GM12878 (cell line): Measurements from ENCODE around the gene AKT3. TPM values are rescaled to one million over a fixed set of nuclear protein-coding genes. Genes with fewer than 3 reads are reported as not detected.

Experiments
- ATAC-seq: fragments of 200-7000 bp; cut with Tn5 transposase; 3 replicates; pipeline ENCODE4 v1.9.1; 2020; ENCODE audit warnings: mild to moderate bottlenecking, moderate library complexity
- BruUV-seq: library from RNA; stranded (reverse); fragments of 400-500 nt; replicated peaks from 2 replicates; lab custom pipeline; 2021; lab: Mats Ljungman, UMichigan
- CTCF ChIA-PET: fragments of 300-600 bp; sonication (Branson Sonifier 250); formaldehyde crosslinking; extraction: SDS; loops from one replicate; lab custom pipeline; 2021; ENCODE audit warnings: inconsistent platforms; lab: Yijun Ruan, JAX
- POLR2A ChIA-PET: fragments of 350-600 bp; formaldehyde crosslinking; extraction: SDS; loops from one replicate; lab custom pipeline; 2021; ENCODE audit warnings: inconsistent platforms; lab: Charles Lee
- RAD21 ChIA-PET: fragments of 300-600 bp; sonication (Branson Sonifier 250); formaldehyde crosslinking; loops from one replicate; lab custom pipeline; 2023; ENCODE audit warnings: antibody characterized with exemption; ENCODE audit not compliant: unreplicated experiment; lab: Charles Lee
- SMC1A ChIA-PET: fragments of 300-600 bp; sonication (Branson Sonifier 250); formaldehyde crosslinking; loops from one replicate; lab custom pipeline; 2023; ENCODE audit not compliant: unreplicated experiment, uncharacterized antibody; lab: Charles Lee
- DNase-seq: peaks from one replicate; pipeline ENCODE4 v3.0.0-alpha.2; 2011; ENCODE audit warnings: low read depth, low spot score
- FAIRE-seq: peaks from 3 replicates; lab custom pipeline; 2011; peaks lifted over from hg19 to GRCh38; lab: Jason Lieb, UNC
- H2AFZ ChIP-seq: 2 replicates; pipeline ENCODE4 v1.6.0; 2011; ENCODE audit warnings: low read depth, low read length, control low read depth; ENCODE audit not compliant: control insufficient read depth
- H3K27ac ChIP-seq: 2 replicates; pipeline ENCODE4 v1.5.1; 2011; ENCODE audit warnings: control low read depth; ENCODE audit not compliant: control insufficient read depth, insufficient read depth
- H3K27me3 ChIP-seq, 2 experiments: replicated peaks in 1 of 2; 2 replicates each; pipeline versions ENCODE4 v1.6.0 to v1.6.1; 2011; ENCODE audit warnings: low read length in 1 of 2; ENCODE audit not compliant: control insufficient read depth in 2 of 2, insufficient read depth in 2 of 2
- H3K36me3 ChIP-seq, 2 experiments: 2 replicates each; pipeline ENCODE4 v1.5.1; 2011; ENCODE audit warnings: low read length in 1 of 2; ENCODE audit not compliant: control insufficient read depth in 2 of 2, insufficient read depth in 2 of 2
- H3K4me1 ChIP-seq: 2 replicates; pipeline ENCODE4 v1.6.1; 2011; ENCODE audit warnings: mild to moderate bottlenecking, low read length, moderate library complexity, mixed read lengths; ENCODE audit not compliant: control insufficient read depth, insufficient read depth
- H3K4me2 ChIP-seq: 2 replicates; pipeline ENCODE4 v1.6.0; 2011; ENCODE audit warnings: control low read depth; ENCODE audit not compliant: control insufficient read depth, insufficient read depth
- H3K4me3 ChIP-seq: fragments of 200-600 bp; sonication (generic); 2 replicates; pipeline ENCODE4 v1.5.1; 2016
- H3K79me2 ChIP-seq: 2 replicates; pipeline ENCODE4 v1.6.0; 2011; ENCODE audit warnings: low read length; ENCODE audit not compliant: control insufficient read depth, insufficient read depth
- H3K9ac ChIP-seq: 2 replicates; pipeline ENCODE4 v1.8.0; 2011; ENCODE audit warnings: low read length, control low read depth, mixed read lengths; ENCODE audit not compliant: control insufficient read depth, insufficient read depth
- H3K9me3 ChIP-seq: replicated peaks from 3 replicates; pipeline ENCODE4 v1.5.1; 2011; ENCODE audit warnings: mild to moderate bottlenecking, low read length; ENCODE audit not compliant: control insufficient read depth, insufficient read depth
- H4K20me1 ChIP-seq: 2 replicates; pipeline ENCODE4 v1.6.0; 2011; ENCODE audit not compliant: control insufficient read depth, insufficient read depth
- BCL3 ChIP-seq: IDR thresholded peaks from 2 replicates; pipeline ENCODE4 v1.6.1; 2011; ENCODE audit warnings: borderline replicate concordance, low read depth, mild to moderate bottlenecking, moderate library complexity, low read length; ENCODE audit not compliant: insufficient read depth, poor library complexity, severe bottlenecking
- BHLHE40 ChIP-seq, 2 experiments: fragments of 450-650 bp in 1 of 2; IDR thresholded peaks; 2 replicates each; pipeline ENCODE4 v1.6.1; 2011 to 2017; ENCODE audit warnings: low read depth in 2 of 2, borderline replicate concordance in 1 of 2, improper control_type of control experiment in 1 of 2, low read length in 1 of 2, mild to moderate bottlenecking in 1 of 2
- DPF2 ChIP-seq: fragments of 450-650 bp; IDR thresholded peaks from 2 replicates; pipeline ENCODE4 v1.6.1; 2017; ENCODE audit warnings: mild to moderate bottlenecking
- EP300 ChIP-seq, 2 experiments: fragments of 150-350 bp in 1 of 2; IDR thresholded peaks; 2 replicates each; pipeline ENCODE4 v1.6.1; 2011 to 2012; ENCODE audit warnings: low read depth in 2 of 2, low read length in 2 of 2, borderline replicate concordance in 1 of 2, improper control_type of control experiment in 1 of 2, inconsistent platforms in 1 of 2; ENCODE audit not compliant: control insufficient read depth in 1 of 2
- ESRRA ChIP-seq: IDR thresholded peaks from 2 replicates; pipeline ENCODE4 v1.6.1; 2012; ENCODE audit warnings: mild to moderate bottlenecking, low read length, improper control_type of control experiment
- IRF4 ChIP-seq: IDR thresholded peaks from 2 replicates; pipeline ENCODE4 v1.6.1; 2011; ENCODE audit warnings: low read depth, low read length
- MXI1 ChIP-seq: fragments of 150-350 bp; IDR thresholded peaks from 2 replicates; pipeline ENCODE4 v1.6.1; 2011; ENCODE audit warnings: low read depth, mild to moderate bottlenecking, inconsistent platforms, low read length, improper control_type of control experiment
- NFYA ChIP-seq: IDR thresholded peaks from 2 replicates; pipeline ENCODE4 v1.6.1; 2011; ENCODE audit warnings: low read depth, mild to moderate bottlenecking, low read length, improper control_type of control experiment, borderline replicate concordance
- NR2F1 ChIP-seq: fragments of 450-650 bp; conservative IDR thresholded peaks from 2 replicates; pipeline ENCODE4 v1.6.1; 2017; ENCODE audit warnings: mild to moderate bottlenecking
- SKIL ChIP-seq: fragments of 450-650 bp; IDR thresholded peaks from 2 replicates; pipeline ENCODE4 v1.6.1; 2017; ENCODE audit warnings: mild to moderate bottlenecking, low read depth, inconsistent platforms; ENCODE audit not compliant: poor library complexity, severe bottlenecking
- SMAD1 ChIP-seq: fragments of 450-650 bp; IDR thresholded peaks from 2 replicates; pipeline ENCODE4 v1.6.1; 2018; ENCODE audit warnings: mild to moderate bottlenecking, low read depth; ENCODE audit not compliant: partially characterized antibody
- SMC3 ChIP-seq: IDR thresholded peaks from 2 replicates; pipeline ENCODE4 v1.6.1; 2011; ENCODE audit warnings: low read length, improper control_type of control experiment, borderline replicate concordance
- USF2 ChIP-seq: IDR thresholded peaks from 2 replicates; pipeline ENCODE4 v1.6.1; 2011; ENCODE audit warnings: low read depth, low read length, improper control_type of control experiment, borderline replicate concordance
- WGBS: methylation state at CpG from one replicate; pipeline ENCODE4 v1.1.6; 2016; ENCODE audit warnings: low lambda C conversion rate; ENCODE audit not compliant: insufficient replicate concordance, insufficient coverage; ENCODE audit errors: missing lambda C conversion rate; 5-methylcytosine and 5-hydroxymethylcytosine counted together
- in situ Hi-C: fragments of 300-500 bp; cut with MboI; formaldehyde crosslinking; loops from 9 replicates; pipeline ENCODE4 v1.14.3; 2018; ENCODE audit warnings: mixed read lengths
- intact Hi-C: fragments of 100-400 bp; cut with micrococcal nuclease; formaldehyde crosslinking; loops from one replicate; pipeline ENCODE4 v1.14.2; 2022; ENCODE audit not compliant: unreplicated experiment
- polyA plus RNA-seq, 11 experiments: library from polyadenylated mRNA; depleted of rRNA in 4 of 11; unstranded in 6 of 11; stranded (reverse) in 5 of 11; fragments of >200 nt; fragmentation: Nextera tagmentation in 4 of 11; fragmentation: Illumina TruSeq in 1 of 11; extraction: Ambion mirVana in 4 of 11; extraction: Trizol in 1 of 11; gene quantifications; 1 replicate in 1 of 11; 2 replicates in 10 of 11; pipeline versions ENCODE4 v1.2.1 to v1.2.3, GENCODE V29; 2011 to 2016; ENCODE audit warnings: inconsistent platforms in 2 of 11, missing spikeins in 2 of 11, low read depth in 1 of 11
- total RNA-seq, 4 experiments: library from RNA; depleted of rRNA in 3 of 4; stranded (reverse); fragments of >200 nt in 3 of 4; fragmentation: Illumina TruSeq in 1 of 4; extraction: Trizol in 1 of 4; gene quantifications; 2 replicates each; pipeline versions ENCODE4 v1.2.1 to v1.2.3, GENCODE V29; 2013 to 2021

Gene AKT3
- total and polyA plus RNA-seq, 10 of the 15 experiments (the other 5 are each of a cell fraction or from before 2014, with no cell fraction given) = 0.03 to 0.56 (median 0.19) TPM

GRCh38 chr1:243477731-243478290, 372.2 kb downstream of the AKT3 start:
- peaks cover 4% of the 10 kb centered on the region; the same call in 1 of the 2 replicates for H3K4me1 ChIP-seq
- DNase-seq (no peak), FAIRE-seq (no peak), ATAC-seq (no peak)
- intact Hi-C loops = no loop called here
- H3K4me3 ChIP-seq = no peak overlapping the region
- H3K27ac ChIP-seq = no peak overlapping the region
- 91% methylated on average over 7 of the region's 7 CpGs for WGBS
- in situ Hi-C loops = no loop called here
- ChIA-PET RAD21 (no interaction called here), POLR2A (no interaction called here), CTCF (no interaction called here), SMC1A (interaction anchor here (2.1 kb wide), 1 partner anchor 12 kb away, joined by 4 read pairs; no protein-coding TSS in a partner anchor)
- no peak overlapping the region for H3K4me2 ChIP-seq
- BruUV-seq = no TSS peak
- H4K20me1 ChIP-seq = no peaks in the 10 kb centered on the region
- no peak for TF ChIP-seq IRF4
- no peak for TF ChIP-seq DPF2
- TF ChIP-seq NR2F1 = no peak
- TF ChIP-seq EP300 (IDR thresholded peaks at IDR 0.05; ENCODE audit: borderline replicate concordance in 1 of 2, control insufficient read depth in 1 of 2, low read depth in 2 of 2, low read length in 2 of 2) = no peak
- TF ChIP-seq BHLHE40 (IDR thresholded peaks at IDR 0.05; ENCODE audit: borderline replicate concordance in 1 of 2, low read depth in 2 of 2, low read length in 1 of 2) = no peak
- TF ChIP-seq MXI1 = no peak
- TF ChIP-seq NFYA = no peak
- no peak for TF ChIP-seq BCL3
- TF ChIP-seq USF2 = no peak
- TF ChIP-seq SMC3 = no peak
- no peak for TF ChIP-seq SKIL
- TF ChIP-seq ESRRA = no peak
- no peak for TF ChIP-seq SMAD1
- H3K9me3 ChIP-seq = no peaks in the 10 kb centered on the region
- no peaks in the 10 kb centered on the region; a peak in 2 of 4 replicates for H3K27me3 ChIP-seq
- H2AFZ ChIP-seq = no peak overlapping the region
- H3K79me2 ChIP-seq = no peaks in the 10 kb centered on the region
- H3K9ac ChIP-seq = no peak overlapping the region
- H3K36me3 ChIP-seq = no peaks in the 10 kb centered on the region
